ENCODE results near the gene SUPT3H. TPM values are rescaled to one million over a fixed set of nuclear protein-coding genes. Genes with fewer than 3 reads are reported as not detected.

Gene SUPT3H
- total RNA-seq, 3 donors from 2014 or later: 6.9 to 15.1 (median 13.6) TPM

DNA sequence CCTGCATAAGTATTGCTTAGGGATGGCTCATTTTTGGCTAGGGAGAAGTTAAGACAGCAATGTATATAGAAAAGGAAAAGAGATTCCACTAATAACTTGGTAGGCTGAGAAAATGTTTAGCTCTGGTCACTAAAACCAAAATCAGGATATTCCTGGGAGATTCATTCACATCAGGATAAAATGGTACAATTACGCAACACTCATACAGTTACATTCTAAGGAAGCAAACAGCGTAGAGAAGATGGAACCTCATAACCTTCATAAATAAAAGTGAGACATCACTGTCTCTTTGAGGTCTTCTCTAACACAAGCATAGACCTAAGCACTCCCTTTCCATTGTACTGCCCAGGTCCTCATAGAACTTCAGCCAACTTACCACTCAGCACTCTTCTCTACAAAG, 345.3 kb downstream of the SUPT3H start:
- H3K4me3 ChIP-seq: no peak overlapping the region
- no peaks in the 10 kb centered on the region for H3K9me3 ChIP-seq
- H3K4me1 ChIP-seq: no peaks in the 10 kb centered on the region
- no peak for DNase-seq (ENCODE audit: low spot score in 2 of 2)
- TF ChIP-seq POLR2AphosphoS5 (IDR thresholded peaks at IDR 0.05) (no peak), POLR2A (IDR thresholded peaks at IDR 0.05) (no peak)
- TF ChIP-seq, protein P1, sequence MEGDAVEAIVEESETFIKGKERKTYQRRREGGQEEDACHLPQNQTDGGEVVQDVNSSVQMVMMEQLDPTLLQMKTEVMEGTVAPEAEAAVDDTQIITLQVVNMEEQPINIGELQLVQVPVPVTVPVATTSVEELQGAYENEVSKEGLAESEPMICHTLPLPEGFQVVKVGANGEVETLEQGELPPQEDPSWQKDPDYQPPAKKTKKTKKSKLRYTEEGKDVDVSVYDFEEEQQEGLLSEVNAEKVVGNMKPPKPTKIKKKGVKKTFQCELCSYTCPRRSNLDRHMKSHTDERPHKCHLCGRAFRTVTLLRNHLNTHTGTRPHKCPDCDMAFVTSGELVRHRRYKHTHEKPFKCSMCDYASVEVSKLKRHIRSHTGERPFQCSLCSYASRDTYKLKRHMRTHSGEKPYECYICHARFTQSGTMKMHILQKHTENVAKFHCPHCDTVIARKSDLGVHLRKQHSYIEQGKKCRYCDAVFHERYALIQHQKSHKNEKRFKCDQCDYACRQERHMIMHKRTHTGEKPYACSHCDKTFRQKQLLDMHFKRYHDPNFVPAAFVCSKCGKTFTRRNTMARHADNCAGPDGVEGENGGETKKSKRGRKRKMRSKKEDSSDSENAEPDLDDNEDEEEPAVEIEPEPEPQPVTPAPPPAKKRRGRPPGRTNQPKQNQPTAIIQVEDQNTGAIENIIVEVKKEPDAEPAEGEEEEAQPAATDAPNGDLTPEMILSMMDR (IDR thresholded peaks at IDR 0.05): no peak
- no peaks in the 10 kb centered on the region for H3K27me3 ChIP-seq
- no peak overlapping the region for H3K27ac ChIP-seq
- H3K36me3 ChIP-seq: no peaks in the 10 kb centered on the region
- intact Hi-C loops (cut with DNase I; ENCODE audit: low total_unique reads): no loop called here

DNA sequence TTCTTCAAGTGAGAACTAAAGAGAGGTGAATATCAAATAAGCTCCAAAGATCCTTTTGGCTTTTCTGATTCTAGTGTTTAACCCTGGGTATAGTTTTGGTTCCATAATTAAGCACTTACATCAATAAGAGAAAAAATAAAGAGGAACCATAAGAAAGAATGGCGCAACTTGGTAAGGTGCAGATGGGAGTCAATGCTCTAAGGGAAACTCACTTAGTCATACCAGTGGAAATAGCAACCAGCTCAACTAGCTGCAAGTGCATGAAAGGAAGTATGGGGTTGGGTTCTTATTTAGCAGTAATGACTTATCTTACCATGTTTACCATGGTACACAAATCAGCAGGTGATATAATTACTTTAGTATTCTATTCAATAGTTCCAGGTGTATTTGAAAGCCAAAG, 346.1 kb downstream of the SUPT3H start:
- DNase-seq (ENCODE audit: low spot score in 2 of 2): no peak
- intact Hi-C loops (cut with DNase I; ENCODE audit: low total_unique reads): no loop called here
- no peaks in the 10 kb centered on the region for H3K27me3 ChIP-seq
- H3K9me3 ChIP-seq: no peaks in the 10 kb centered on the region
- no peaks in the 10 kb centered on the region for H3K36me3 ChIP-seq
- no peak overlapping the region for H3K4me3 ChIP-seq
- no peak overlapping the region for H3K27ac ChIP-seq
- no peaks in the 10 kb centered on the region for H3K4me1 ChIP-seq
- TF ChIP-seq POLR2AphosphoS5 (IDR thresholded peaks at IDR 0.05) (no peak), POLR2A (IDR thresholded peaks at IDR 0.05) (no peak)
- TF ChIP-seq, protein P1 (IDR thresholded peaks at IDR 0.05): no peak

DNA sequence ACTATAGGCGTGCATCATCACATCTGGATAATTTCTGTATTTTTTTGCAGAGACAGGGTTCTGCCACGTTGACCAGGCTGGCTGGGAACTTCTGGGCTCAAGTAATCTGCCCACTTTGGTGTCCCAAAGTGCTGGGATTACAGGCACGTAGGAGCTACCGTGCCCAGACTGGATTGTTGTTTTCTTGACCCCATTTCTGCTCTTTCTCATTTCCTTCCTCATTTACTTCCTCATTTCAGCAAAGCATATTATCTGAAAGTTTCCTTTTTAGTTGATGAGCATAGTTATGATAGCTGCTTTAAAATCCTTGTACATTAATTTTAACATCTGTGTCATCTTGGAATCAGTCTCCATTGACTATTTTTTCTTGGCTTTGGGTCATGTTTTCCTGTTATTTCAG, 350.6 kb downstream of the SUPT3H start:
- intact Hi-C loops (cut with DNase I; ENCODE audit: low total_unique reads): no loop called here
- TF ChIP-seq, protein P1 (IDR thresholded peaks at IDR 0.05): no peak
- TF ChIP-seq POLR2A (IDR thresholded peaks at IDR 0.05) (no peak), POLR2AphosphoS5 (IDR thresholded peaks at IDR 0.05) (no peak)
- Histone ChIP-seq H3K4me3 (no peak overlapping the region), H3K27ac (no peak overlapping the region), H3K9me3 (no peaks in the 10 kb centered on the region), H3K27me3 (no peaks in the 10 kb centered on the region), H3K4me1 (no peaks in the 10 kb centered on the region), H3K36me3 (no peaks in the 10 kb centered on the region)
- no peak for DNase-seq (ENCODE audit: low spot score in 2 of 2)

DNA sequence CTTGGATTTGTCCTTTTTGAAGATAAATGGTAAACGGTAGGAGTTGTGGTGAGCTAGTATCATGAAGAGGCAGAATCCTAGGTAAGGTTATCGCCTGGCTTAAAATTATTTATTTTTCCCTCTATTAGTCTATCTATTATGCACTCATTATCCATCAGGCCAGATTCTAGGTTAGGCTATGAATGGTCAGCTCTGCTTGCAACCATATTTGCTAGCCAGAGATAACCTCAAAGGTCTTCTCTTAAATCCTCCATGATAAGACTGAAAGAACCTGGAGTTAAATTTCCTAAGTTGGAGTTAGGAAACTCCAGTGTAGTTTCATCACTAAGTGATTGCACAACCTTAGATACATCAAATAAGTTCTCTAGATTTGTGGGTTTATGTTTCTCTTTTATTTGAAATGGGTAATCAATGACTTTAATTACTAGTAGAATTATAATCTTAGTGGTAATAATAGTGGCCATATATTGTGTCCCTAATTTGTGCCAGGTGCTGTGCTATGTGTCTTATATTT, 351.7 kb downstream of the SUPT3H start:
- DNase-seq (ENCODE audit: low spot score in 2 of 2): no peak
- no peaks in the 10 kb centered on the region for H3K36me3 ChIP-seq

DNA sequence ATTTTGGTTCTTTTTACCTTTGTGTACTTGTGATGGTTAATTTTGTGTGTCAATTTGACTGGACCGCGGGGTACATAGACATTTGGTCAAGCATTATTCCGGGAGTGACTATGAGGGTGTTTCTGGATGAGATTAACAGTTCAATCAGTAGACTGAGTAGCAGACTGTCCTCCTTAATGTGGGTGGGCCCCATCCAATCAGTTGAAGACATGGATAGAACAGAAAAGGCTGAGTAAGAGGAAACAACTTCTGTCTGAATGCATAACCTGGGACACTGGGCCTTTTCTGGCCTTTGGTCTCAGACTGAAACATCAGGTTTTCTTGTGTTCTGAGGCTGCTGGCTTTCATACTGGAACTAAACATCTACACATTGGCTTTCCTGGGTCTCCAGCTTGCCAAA, 353.1 kb downstream of the SUPT3H start:
- Histone ChIP-seq H3K27me3 (no peaks in the 10 kb centered on the region), H3K27ac (no peak overlapping the region), H3K4me3 (no peak overlapping the region), H3K36me3 (no peaks in the 10 kb centered on the region), H3K4me1 (no peaks in the 10 kb centered on the region), H3K9me3 (no peaks in the 10 kb centered on the region)
- TF ChIP-seq POLR2A (IDR thresholded peaks at IDR 0.05) (no peak), POLR2AphosphoS5 (IDR thresholded peaks at IDR 0.05) (no peak)
- TF ChIP-seq, protein P1 (IDR thresholded peaks at IDR 0.05): no peak
- DNase-seq (ENCODE audit: low spot score in 2 of 2): no peak
- intact Hi-C loops (cut with DNase I; ENCODE audit: low total_unique reads): no loop called here

More for the DNA sequence above, 351.7 kb downstream of the SUPT3H start:
- H3K4me1 ChIP-seq: no peaks in the 10 kb centered on the region
- no peaks in the 10 kb centered on the region for H3K27me3 ChIP-seq
- intact Hi-C loops (cut with DNase I; ENCODE audit: low total_unique reads): no loop called here
- TF ChIP-seq, protein P1 (IDR thresholded peaks at IDR 0.05): no peak
- TF ChIP-seq POLR2A (IDR thresholded peaks at IDR 0.05) (no peak), POLR2AphosphoS5 (IDR thresholded peaks at IDR 0.05) (no peak)
- H3K27ac ChIP-seq: no peak overlapping the region
- H3K9me3 ChIP-seq: no peaks in the 10 kb centered on the region
- no peak overlapping the region for H3K4me3 ChIP-seq

Measured in breast epithelium (tissue), 4 donors.